ENCODE results near the gene HES1.

DNA sequence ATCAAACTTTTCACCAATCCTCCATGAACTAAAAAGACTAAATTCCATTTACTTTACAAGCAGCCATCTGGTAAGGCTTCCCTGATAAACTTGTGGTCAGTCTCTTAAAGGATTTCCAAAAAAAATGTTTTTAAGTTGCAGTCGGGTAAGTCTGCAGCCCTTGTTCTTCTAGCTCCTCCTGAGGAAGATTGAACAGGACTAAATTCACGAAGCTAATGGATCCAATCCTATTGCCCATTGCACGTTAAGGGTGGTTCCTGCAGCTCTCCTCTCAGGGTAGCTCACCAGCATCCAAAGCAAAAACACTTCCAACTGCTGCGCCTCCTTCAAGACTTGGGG, 2.8 kb downstream of the HES1 start:
- TF ChIP-seq CTCF (IDR thresholded peaks at IDR 0.05) (no peak), POLR2A (IDR thresholded peaks at IDR 0.05) (no peak)

All from tibial nerve (tissue), 3 donors.